ENCODE measurements around the gene SMIM45.

DNA sequence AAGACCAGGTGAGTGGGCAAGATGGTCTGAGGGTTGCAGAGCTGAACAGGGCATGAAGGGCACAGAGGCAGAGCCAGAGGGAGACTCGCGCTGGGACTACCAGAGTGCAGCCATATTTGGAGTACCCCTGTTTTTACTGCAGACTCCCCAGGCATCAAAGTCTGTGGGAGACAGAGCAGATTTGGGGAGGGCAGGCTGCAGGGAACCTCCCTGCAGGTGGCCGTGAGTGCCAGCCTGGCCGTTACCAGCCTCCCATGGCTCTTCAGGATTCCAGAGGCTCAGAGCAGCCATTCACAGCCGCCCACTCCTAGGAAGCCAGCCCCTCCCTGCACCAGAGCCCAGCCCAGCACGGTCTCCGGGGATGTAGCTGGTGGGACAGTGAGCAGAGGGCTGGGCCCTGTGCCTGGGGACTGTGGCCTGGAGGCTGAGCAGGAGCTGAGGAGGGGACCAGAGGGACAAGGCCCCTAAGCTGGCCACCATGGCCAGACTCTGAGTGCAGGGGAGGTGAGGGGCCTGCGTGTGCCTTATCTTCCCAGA lies 17.2 kb downstream of the SMIM45 start, which contains the start of gene SEPTIN3:
- TF ChIP-seq ZNF521 (tag by site-specific recombination; IDR thresholded peaks at IDR 0.05) (no peak), ZNF138 (tag by site-specific recombination; IDR thresholded peaks at IDR 0.05; ENCODE audit: borderline replicate concordance) (no peak), ZBTB1 (tag by site-specific recombination; IDR thresholded peaks at IDR 0.05) (no peak), SETDB1 (IDR thresholded peaks at IDR 0.05; ENCODE audit: insufficient read length, low read length) (no peak), ZSCAN30 (tag by site-specific recombination; IDR thresholded peaks at IDR 0.05) (no peak), ZNF747 (tag by site-specific recombination; IDR thresholded peaks at IDR 0.05) (no peak), ZFP3 (tag by site-specific recombination; IDR thresholded peaks at IDR 0.05; ENCODE audit: low read depth) (no peak), YY1 (tag by site-specific recombination; IDR thresholded peaks at IDR 0.05) (no peak), ZBTB7A (tag by site-specific recombination; IDR thresholded peaks at IDR 0.05; ENCODE audit: low read depth) (no peak)
- TF ChIP-seq, protein P1, sequence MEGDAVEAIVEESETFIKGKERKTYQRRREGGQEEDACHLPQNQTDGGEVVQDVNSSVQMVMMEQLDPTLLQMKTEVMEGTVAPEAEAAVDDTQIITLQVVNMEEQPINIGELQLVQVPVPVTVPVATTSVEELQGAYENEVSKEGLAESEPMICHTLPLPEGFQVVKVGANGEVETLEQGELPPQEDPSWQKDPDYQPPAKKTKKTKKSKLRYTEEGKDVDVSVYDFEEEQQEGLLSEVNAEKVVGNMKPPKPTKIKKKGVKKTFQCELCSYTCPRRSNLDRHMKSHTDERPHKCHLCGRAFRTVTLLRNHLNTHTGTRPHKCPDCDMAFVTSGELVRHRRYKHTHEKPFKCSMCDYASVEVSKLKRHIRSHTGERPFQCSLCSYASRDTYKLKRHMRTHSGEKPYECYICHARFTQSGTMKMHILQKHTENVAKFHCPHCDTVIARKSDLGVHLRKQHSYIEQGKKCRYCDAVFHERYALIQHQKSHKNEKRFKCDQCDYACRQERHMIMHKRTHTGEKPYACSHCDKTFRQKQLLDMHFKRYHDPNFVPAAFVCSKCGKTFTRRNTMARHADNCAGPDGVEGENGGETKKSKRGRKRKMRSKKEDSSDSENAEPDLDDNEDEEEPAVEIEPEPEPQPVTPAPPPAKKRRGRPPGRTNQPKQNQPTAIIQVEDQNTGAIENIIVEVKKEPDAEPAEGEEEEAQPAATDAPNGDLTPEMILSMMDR (tag by site-specific recombination; IDR thresholded peaks at IDR 0.05) = no peak
- TF ChIP-seq, protein P2, sequence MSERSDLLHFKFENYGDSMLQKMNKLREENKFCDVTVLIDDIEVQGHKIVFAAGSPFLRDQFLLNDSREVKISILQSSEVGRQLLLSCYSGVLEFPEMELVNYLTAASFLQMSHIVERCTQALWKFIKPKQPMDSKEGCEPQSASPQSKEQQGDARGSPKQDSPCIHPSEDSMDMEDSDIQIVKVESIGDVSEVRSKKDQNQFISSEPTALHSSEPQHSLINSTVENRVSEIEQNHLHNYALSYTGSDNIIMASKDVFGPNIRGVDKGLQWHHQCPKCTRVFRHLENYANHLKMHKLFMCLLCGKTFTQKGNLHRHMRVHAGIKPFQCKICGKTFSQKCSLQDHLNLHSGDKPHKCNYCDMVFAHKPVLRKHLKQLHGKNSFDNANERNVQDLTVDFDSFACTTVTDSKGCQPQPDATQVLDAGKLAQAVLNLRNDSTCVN (tag by site-specific recombination; optimal IDR thresholded peaks at IDR 0.05) = no peak
